Pancreas (tissue), 10 donors: ENCODE measurements around the gene OPRL1. TPM values are rescaled to one million over a fixed set of nuclear protein-coding genes. Genes with fewer than 3 reads are reported as not detected.
"Not testable (repeated sequence)": the region's sequence is repeated elsewhere in the genome, so short reads cannot be mapped to it uniquely, and the experiment has no call there.

Experiments used
- ATAC-seq, 4 donors: fragments of 200-7000 bp; cut with Tn5 transposase; one replicate each; pipeline versions ENCODE4 v1.8.0 to v1.9.1; 2020; ENCODE audit warnings: mild to moderate bottlenecking in 4 of 4, moderate library complexity in 4 of 4
- DNase-seq, 6 donors: peaks; one replicate each; pipeline ENCODE4 v3.0.0-alpha.2; 2020
- FAIRE-seq: peaks from 2 replicates; lab custom pipeline; 2012; peaks lifted over from hg19 to GRCh38; lab: Jason Lieb, UNC
- H3K27ac ChIP-seq, 4 donors: fragments of 200-600 bp; sonication (generic); 1 replicate in 3 of 4; 2 replicates in 1 of 4; pipeline versions ENCODE4 v1.5.0 to v1.8.0; 2020
- H3K27me3 ChIP-seq, 4 donors: fragments of 200-600 bp; one replicate each; pipeline ENCODE4 v1.8.0; 2021
- H3K36me3 ChIP-seq, 3 donors: fragments of 200-600 bp; sonication (generic) in 1 of 3; one replicate each; pipeline versions ENCODE4 v1.5.0 to v1.8.0; 2020 to 2021
- H3K4me1 ChIP-seq, 3 donors: fragments of 200-600 bp; one replicate each; pipeline ENCODE4 v1.8.0; 2021
- H3K4me3 ChIP-seq, 4 donors: fragments of 200-600 bp; sonication (generic) in 2 of 4; one replicate each; pipeline versions ENCODE4 v1.5.0 to v1.8.0; 2020 to 2021
- H3K9me3 ChIP-seq, 4 donors: fragments of 200-600 bp; one replicate each; pipeline ENCODE4 v1.8.0; 2021
- WGBS, 2 donors: extraction: QIAGEN DNeasy Blood & Tissue Kit; methylation state at CpG; one replicate each; pipeline ENCODE4 v1.1.7; 2013; 5-methylcytosine and 5-hydroxymethylcytosine counted together
- intact Hi-C, 3 donors: fragments of 100-400 bp; cut with DNase I; formaldehyde crosslinking; loops; one replicate each; pipeline versions ENCODE4 v1.11.1 to v1.14.2; 2022
- polyA plus RNA-seq, 2 donors: library from polyadenylated mRNA; stranded (reverse); fragments of 200-250 nt; gene quantifications; one replicate each; pipeline ENCODE4 v1.2.3, GENCODE V29; 2013
- total RNA-seq, 6 donors: library from RNA; stranded (reverse); fragmentation: NEBNext Ultra II Directional in 4 of 6; extraction: Animal tissue kit (Norgen Biotek cat#: 25700) in 4 of 6; gene quantifications; one replicate each; pipeline versions ENCODE4 v1.2.1 to v1.2.4, GENCODE V29; 2021 to 2023
- TF ChIP-seq, protein P1 (sequence below), 4 donors: fragments of 200-600 bp; sonication (generic) in 3 of 4; IDR thresholded peaks; one replicate each; pipeline versions ENCODE4 v1.5.0 to v1.8.0; 2021; ENCODE audit warnings: antibody characterized with exemption in 4 of 4
- donor health status: healthy with polysubstance abuse.
- donor health status: DM: no; HTN: no; CAD: no; lungs with moderate emphysema.
- donor health status: DM: no; HTN: no; CAD: no.
- donor health status: control.
- donor health status: control.
- donor health status: Bipolar disorder and iron deficiency.
- donor health status: DM: yes; HTN: yes; CAD: no.
- donor health status: DM: no; HTN: no; CAD: no.
- donor health status: DM: no; HTN: no; CAD: no.
- donor health status: DM: yes; HTN: yes; CAD: no.

OPRL1 gene
- total and polyA plus RNA-seq, 8 donors, result 0.25 to 2.2 (median 0.91) TPM

DNA sequence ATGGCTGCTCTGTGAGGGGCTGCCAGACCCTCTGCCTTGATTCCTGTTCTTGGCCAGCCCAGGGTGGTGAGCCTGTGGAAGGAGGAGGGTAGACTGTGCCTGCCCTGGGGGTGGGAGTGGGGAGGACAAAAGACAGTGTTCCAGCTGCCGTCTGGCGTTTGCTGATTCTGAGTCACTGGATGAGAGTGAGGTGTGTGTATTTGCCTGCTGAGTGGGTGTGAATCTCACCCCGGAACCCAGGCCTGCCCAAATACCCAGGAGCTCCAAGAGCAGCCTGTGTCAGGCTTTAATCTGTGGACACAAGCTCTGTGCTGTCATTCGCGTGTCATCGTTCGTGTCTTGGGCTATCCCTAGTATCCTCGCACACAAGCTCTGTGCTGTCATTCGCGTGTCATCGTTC is 6.9 kb downstream of the OPRL1 start:
- WGBS, 2 donors, result 87 to 88% methylated on average over 8 to 10 of the region's 11 CpGs
- no peak for FAIRE-seq
- Histone ChIP-seq H3K27ac (no peak overlapping the region), H3K36me3 (no peaks in the 10 kb centered on the region), H3K9me3 (no peaks in the 10 kb centered on the region), H3K27me3 (no peaks in the 10 kb centered on the region), H3K4me3 (no peak overlapping the region), H3K4me1 (peaks cover 0 to 5% (median 5%) of the 10 kb centered on the region in 3 donors)
- intact Hi-C loops, result no loop called here
- ATAC-seq, result no peak
- DNase-seq, result no peak
- TF ChIP-seq, protein P1, sequence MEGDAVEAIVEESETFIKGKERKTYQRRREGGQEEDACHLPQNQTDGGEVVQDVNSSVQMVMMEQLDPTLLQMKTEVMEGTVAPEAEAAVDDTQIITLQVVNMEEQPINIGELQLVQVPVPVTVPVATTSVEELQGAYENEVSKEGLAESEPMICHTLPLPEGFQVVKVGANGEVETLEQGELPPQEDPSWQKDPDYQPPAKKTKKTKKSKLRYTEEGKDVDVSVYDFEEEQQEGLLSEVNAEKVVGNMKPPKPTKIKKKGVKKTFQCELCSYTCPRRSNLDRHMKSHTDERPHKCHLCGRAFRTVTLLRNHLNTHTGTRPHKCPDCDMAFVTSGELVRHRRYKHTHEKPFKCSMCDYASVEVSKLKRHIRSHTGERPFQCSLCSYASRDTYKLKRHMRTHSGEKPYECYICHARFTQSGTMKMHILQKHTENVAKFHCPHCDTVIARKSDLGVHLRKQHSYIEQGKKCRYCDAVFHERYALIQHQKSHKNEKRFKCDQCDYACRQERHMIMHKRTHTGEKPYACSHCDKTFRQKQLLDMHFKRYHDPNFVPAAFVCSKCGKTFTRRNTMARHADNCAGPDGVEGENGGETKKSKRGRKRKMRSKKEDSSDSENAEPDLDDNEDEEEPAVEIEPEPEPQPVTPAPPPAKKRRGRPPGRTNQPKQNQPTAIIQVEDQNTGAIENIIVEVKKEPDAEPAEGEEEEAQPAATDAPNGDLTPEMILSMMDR (IDR thresholded peaks at IDR 0.05), result no peak

DNA sequence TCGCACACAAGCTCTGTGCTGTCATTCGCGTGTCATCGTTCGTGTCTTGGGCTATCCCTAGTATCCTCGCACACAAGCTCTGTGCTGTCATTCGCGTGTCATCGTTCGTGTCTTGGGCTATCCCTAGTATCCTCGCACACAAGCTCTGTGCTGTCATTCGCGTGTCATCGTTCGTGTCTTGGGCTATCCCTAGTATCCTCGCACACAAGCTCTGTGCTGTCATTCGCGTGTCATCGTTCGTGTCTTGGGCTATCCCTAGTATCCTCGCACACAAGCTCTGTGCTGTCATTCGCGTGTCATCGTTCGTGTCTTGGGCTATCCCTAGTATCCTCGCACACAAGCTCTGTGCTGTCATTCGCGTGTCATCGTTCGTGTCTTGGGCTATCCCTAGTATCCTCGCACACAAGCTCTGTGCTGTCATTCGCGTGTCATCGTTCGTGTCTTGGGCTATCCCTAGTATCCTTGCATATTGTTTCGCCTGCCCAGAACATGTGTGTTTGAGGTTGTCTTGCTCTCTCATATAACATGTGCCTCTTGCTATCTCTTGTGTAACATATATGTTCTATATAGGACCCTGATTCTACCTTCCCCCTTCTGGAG is 7.4 kb downstream of the OPRL1 start:
- FAIRE-seq, H3K4me1 ChIP-seq, H3K27me3 ChIP-seq, ATAC-seq, H3K9me3 ChIP-seq, H3K4me3 ChIP-seq, DNase-seq, H3K27ac ChIP-seq, intact Hi-C loops, H3K36me3 ChIP-seq: not testable (repeated sequence)
- WGBS, 2 donors, result 84 to 88% methylated on average over 6 of the region's 36 CpGs

DNA sequence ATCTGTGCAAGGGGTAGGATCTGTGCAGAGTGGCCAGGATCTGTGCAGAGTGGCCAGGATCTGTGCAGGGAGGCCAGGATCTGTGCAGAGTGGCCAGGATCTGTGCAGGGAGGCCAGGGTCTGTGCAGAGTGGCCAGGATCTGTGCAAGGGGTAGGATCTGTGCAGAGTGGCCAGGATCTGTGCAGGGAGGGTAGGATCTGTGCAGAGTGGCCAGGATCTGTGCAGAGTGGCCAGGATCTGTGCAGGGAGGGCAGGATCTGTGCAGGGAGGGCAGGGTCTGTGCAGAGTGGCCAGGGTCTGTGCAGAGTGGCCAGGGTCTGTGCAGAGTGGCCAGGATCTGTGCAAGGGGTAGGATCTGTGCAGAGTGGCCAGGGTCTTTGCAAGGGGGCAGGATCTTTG is 8.7 kb downstream of the OPRL1 start:
- H3K9me3 ChIP-seq, FAIRE-seq, intact Hi-C loops, H3K4me3 ChIP-seq, H3K27me3 ChIP-seq, H3K27ac ChIP-seq, ATAC-seq, H3K4me1 ChIP-seq, H3K36me3 ChIP-seq, DNase-seq: not testable (repeated sequence)

DNA sequence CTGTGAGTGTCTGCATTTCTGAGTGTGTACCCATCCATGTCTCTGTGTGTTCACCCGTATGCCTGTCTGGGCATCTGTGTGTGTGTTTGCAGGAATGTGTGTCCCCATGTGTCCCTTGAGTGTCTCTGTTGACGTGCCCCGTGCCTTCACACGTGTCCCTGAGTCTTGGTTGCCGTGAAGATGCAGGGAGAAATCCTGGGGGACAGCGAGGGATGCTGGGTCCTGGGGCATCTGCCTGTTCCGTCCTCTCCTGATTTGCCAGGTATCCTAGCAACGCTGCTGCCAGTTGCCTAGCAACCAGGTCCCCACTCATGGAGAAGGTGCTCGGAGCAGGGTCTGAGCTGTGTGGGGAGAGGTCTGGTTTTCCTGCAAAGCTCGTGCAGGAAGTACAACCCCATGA is 10.3 kb downstream of the OPRL1 start:
- FAIRE-seq (no peak), ATAC-seq (no peak)

DNA sequence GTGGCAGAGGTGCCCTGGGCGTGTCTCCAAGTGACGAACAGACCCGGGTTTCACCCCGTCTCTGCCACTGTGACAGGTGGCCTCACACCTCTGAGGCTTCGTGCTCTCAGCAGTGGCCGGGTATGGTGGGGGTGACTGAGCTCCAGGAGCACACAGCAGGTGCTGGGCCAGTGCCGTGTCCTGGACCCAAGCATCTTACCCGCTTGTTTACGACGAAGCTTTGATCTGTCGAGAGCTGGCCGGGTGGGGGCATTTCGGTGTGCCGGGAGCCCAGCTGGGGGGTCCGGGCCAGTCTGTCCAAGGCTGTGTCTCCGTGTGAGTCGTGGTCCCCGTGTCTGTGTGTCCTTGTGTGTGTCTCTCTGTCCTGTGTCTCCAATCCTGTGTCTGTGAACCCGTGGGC is 11.5 kb downstream of the OPRL1 start:
- Histone ChIP-seq H3K27ac (no peak overlapping the region), H3K36me3 (no peaks in the 10 kb centered on the region), H3K4me1 (no peaks in the 10 kb centered on the region), H3K4me3 (no peak overlapping the region), H3K27me3 (no peaks in the 10 kb centered on the region), H3K9me3 (no peaks in the 10 kb centered on the region)
- WGBS, 2 donors, result 63 to 77% methylated on average over 19 of the region's 19 CpGs
- no peak for ATAC-seq
- FAIRE-seq, result no peak
- no peak for DNase-seq
- TF ChIP-seq, protein P1 (IDR thresholded peaks at IDR 0.05), result no peak
- intact Hi-C loops, result no loop called here

More for the DNA sequence above, 10.3 kb downstream of the OPRL1 start:
- H3K9me3 ChIP-seq, result no peaks in the 10 kb centered on the region
- no peak overlapping the region for H3K4me3 ChIP-seq
- no peak for DNase-seq
- H3K27ac ChIP-seq, result no peak overlapping the region
- no peaks in the 10 kb centered on the region for H3K36me3 ChIP-seq
- H3K27me3 ChIP-seq, result no peaks in the 10 kb centered on the region
- H3K4me1 ChIP-seq, result no peaks in the 10 kb centered on the region
- 54 to 58% methylated on average over 10 of the region's 10 CpGs for WGBS, 2 donors
- intact Hi-C loops, result no loop called here
- TF ChIP-seq, protein P1 (IDR thresholded peaks at IDR 0.05), result no peak

DNA sequence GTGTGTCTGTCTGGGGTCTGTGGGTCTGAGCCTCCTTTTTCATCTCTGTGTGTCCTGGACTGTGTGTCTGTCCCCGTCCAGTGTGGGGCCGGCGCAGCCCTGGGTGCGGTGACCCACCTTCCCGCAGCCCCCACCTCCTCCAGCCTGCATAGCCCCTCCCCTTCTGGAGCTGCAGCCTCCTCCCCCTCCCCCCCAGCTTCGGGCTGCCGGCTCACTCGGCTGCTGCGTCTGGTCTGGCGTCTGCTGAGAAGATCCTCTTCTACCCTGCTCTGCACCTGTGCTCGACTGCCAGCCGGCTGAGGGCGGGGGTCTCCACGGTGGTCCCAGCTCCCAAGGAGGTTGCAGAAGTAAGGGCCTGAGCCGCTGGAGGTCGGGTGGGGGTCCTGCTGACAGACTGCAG is 11.9 kb downstream of the OPRL1 start:
- FAIRE-seq (no peak), ATAC-seq (no peak), DNase-seq (no peak)
- no peak overlapping the region for H3K27ac ChIP-seq
- H3K4me1 ChIP-seq, result no peaks in the 10 kb centered on the region
- H3K27me3 ChIP-seq, result no peaks in the 10 kb centered on the region
- WGBS, 2 donors, result 26 to 29% methylated on average over 16 of the region's 16 CpGs
- H3K4me3 ChIP-seq, result no peak overlapping the region
- H3K9me3 ChIP-seq, result no peaks in the 10 kb centered on the region
- intact Hi-C loops, result no loop called here
- no peaks in the 10 kb centered on the region for H3K36me3 ChIP-seq
- TF ChIP-seq, protein P1 (IDR thresholded peaks at IDR 0.05), result no peak
